GM21360 (cell line): ENCODE results near the gene CPA1.
"Not testable (repeated sequence)": the region's sequence is repeated elsewhere in the genome, so short reads cannot be mapped to it uniquely, and the experiment has no call there.

Source experiments
- ATAC-seq: cut with Tn5 transposase; IDR thresholded peaks from one replicate; pipeline ENCODE4 v1.9.1; 2021; ENCODE audit warnings: mild to moderate bottlenecking, moderate library complexity; ENCODE audit not compliant: unreplicated experiment

CPA1 gene

DNA sequence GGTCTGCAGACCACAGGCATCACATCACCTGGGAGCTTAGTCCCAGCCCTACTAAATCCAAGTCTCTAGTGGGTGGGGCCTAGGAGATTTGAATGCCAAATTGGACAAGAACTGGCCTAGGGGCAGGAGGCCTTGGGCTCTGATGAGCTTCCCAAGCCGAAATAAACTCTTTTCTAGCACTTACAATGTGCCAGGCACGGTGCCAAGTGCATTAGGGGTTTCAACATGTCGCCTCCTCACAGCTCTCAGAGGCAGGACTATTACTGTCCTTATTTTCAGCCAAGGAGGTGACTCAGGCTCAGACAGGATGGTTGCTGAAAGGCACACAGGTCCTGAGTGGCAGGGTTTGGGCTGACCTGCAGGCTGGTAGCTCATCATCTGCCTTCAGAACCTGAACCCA, 9.2 kb upstream of the CPA1 start:
- no peak for ATAC-seq

DNA sequence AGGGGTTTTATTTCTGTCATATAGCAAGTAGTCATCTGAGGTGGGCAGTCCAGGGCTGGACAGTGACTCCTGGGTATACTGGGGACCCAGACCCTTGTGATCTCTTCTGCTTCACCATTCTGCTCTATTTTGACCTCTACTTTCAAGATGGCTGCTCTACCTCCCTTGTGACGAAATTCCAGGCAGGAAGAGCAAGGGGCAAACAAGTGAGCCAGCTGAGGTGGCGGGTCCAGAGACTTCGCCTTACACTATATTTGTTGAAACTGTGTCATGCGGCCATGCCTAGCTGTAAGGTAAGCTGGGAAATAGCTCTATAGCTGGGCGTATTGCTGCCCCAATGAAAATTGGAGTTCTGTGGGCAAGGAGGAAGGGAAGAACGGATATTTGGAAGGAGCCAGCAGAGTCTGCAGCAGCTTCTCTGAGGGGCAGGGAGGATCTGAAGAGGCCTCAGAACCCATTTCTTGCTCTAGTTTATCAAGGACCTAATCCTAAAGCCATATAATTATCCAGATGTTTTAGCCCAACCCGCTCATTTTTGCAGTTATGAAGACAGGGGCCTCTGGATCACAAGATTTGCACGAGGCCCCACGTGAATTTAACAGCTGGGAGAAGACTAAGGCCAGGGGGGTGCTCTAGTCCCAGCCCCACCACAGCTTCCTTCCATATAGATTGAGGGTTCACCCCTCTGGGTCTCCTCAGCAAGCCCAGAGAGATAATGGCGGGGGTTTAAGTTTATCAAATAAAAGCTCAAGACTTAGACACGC, 7.7 kb upstream of the CPA1 start:
- no peak for ATAC-seq

DNA sequence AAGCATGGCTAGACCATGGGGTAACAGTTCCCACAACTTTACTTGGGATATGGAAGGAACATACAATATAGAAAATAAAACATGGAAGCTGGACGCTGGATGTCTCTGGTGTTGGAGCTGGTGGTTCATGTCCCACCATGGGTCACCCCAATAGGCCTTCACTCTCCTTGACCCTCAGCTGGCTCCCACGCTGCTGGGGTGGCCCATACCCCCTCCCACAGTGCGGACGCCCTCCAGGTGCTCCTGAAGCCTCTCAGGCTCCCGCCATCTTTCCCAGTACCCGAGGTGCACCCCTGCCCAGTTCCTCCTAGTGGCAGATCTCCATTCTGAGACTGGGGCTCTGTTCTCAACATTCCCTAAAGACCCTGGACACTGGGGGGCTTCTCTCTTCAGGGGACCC, 5.8 kb upstream of the CPA1 start:
- no peak for ATAC-seq

DNA sequence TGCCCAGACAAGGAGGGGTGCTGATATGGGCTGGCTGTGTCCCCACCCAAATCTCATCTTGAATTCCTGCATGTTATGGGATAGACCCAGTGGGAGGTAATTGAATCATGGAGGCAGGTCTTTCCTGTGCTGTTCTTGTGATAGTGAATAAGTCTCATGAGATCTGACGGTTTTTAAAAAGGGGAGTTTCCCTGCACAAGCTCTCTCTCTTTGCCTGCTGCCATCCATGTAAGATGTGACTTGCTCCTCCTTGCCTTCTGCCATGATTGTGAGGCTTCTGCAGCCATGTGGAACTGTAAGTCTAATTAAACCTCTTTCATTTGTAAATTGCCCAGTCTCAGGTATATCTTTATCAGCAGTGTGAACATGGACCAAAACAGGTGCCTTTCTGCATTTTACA, 3.8 kb upstream of the CPA1 start:
- ATAC-seq, result not testable (repeated sequence)

DNA sequence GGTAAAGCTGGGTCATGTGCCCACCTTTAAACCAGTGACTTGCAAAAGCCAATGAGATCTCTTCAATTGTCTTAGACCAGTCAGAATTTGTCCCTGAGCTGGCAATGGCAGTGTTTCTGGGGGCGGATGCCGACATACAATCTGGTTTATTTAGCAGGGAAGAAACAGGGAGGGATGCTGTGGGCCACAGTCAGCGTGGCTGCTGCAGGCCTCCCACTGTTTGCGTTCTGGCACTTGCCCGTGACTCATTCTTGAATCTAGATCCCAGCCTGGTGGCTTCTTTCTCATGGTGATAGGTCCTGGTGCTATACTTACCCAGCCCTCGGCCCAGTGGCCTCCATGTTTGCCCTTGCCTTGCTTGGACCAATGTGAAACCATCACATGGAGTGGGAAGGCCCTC, 3.1 kb upstream of the CPA1 start:
- no peak for ATAC-seq

DNA sequence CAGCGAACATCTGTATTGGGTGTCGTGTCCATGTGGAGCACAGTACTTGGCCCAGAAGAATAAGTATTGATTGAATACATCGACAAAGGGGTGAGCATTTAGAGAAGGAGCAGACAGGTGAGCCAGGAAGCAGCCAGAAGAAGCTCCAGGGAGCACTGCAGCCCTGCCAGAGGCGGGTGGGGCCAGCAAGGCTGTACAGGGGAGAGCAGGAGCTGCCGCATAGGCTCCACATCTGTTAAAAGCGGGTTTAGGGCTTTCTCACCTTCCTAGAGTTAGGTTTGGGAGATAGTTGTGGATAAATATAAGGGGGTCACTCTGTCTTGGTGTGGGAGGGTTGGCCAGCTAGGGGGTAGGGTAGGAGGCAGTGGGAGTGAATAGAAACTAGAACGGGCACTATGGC, 1.3 kb upstream of the CPA1 start:
- no peak for ATAC-seq

DNA sequence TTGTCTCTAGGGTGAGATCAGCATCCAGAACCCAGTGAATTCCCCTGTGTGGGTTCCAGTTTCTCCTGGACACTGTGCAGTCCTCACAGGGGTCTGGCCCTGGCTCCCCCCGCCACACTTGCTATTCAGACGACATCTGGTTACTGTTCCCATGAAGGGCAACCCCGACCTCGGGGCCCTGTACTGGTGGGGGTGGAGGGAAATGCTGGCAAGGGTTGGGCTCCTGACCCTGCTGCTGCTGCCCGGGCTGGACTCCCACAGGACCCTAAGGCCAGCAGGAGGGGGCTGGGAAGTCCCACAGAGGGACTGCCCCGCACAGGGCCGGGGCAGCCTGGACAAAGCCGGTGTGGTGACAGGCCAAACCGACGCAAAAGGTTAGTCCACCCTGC, 768 bp upstream of the CPA1 start:
- no peak for ATAC-seq

DNA sequence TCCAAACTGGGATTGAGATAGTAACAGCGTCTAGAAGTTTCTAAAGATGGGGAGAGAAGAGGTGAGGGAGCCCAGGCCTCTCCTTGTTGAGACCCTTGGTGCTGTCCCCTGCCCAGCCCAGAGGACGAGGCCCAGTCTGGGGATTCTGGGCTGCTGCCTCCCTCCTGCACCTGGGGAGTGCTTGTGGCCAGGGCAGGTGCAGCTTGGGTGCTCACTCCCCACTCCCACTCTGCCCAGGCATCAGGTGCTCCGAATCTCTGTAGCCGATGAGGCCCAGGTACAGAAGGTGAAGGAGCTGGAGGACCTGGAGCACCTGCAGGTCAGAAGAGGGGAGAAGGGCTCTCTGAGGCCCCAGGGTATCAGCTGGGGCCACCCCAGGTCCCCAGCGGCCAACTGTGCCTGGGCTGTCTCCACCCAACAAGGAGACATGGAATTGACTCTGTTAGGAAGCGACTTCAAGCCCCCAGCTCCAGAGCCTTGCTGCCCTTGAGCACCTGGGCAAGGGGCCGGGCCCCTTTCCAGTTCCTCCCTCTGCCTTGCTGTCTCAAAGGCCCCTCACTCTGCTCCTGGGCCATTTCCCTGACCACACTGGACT, 664 bp downstream of the CPA1 start:
- ATAC-seq, result no peak

DNA sequence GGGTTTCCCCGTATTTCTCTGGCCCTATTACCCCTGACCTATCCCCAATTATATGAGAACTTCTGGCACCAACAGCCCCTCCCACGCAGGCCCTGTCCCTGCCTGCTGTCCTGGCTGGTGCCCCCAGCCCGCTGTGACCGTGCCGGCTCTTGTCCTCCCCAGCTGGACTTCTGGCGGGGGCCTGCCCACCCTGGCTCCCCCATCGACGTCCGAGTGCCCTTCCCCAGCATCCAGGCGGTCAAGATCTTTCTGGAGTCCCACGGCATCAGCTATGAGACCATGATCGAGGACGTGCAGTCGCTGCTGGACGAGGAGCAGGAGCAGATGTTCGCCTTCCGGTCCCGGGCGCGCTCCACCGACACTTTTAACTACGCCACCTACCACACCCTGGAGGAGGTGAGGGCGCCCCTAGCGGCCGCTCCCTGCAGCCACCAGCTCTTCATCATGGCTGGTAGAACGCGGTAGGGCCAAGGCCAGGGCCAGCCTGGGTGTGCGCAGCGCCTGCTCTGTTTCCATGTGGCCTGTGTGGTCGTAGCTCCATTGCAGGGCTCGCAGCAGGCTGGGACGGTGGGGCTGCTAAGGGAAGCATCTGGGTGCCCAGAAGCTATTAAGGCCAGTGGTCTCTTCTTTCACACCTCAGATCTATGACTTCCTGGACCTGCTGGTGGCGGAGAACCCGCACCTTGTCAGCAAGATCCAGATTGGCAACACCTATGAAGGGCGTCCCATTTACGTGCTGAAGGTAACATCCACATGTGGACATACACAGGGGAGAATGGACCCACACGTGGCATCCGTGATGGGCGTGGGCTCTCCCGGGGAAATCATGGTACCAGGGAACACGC, 1.4 kb downstream of the CPA1 start:
- no peak for ATAC-seq

DNA sequence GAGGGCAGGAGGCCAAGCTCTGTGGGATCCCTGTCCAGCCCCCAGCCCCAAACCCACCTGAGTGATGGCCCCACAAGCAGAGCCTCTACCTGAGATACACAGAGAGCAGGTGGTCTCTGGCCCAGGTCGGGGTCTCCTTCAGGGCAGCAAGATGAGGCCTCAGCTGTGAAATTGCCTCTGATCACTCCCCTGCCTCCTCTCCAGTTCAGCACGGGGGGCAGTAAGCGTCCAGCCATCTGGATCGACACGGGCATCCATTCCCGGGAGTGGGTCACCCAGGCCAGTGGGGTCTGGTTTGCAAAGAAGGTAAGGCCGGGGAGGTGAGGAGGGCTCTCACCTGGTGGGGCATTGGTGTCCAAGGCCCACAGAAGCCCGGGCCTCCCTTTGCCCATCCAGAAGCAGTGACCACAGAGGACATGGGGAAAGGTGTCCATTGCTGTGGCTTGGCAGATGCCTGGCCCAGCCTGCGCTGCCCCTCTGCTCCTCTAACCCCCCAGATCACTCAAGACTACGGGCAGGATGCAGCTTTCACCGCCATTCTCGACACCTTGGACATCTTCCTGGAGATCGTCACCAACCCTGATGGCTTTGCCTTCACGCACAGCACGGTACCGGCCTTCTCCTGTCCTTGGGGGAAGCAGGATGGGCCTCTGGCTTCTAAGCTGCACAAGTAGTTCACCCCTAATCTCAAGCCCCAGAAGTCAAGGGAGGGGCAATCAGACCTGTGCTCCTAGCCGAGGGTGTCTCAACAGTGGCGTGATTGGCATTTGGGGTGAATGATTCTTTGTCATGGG, 3.1 kb downstream of the CPA1 start:
- no peak for ATAC-seq

DNA sequence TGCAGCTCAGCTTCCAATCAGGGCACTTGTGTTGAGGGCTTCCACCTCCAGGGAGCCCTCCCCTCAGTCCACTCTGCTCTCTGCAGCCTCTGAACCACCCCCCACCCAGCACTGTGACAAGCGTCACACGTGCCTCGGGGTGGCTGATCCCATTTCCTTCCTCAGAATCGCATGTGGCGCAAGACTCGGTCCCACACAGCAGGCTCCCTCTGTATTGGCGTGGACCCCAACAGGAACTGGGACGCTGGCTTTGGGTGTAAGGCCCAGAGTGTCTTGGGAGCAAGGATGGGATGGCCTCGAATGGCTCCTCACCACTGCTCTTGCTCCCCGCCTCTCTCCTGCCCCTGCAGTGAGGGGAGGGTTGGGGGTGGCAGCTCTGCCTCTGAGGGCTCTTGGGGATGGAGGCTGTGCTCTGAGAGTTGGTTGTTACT, 4.1 kb downstream of the CPA1 start:
- no peak for ATAC-seq

DNA sequence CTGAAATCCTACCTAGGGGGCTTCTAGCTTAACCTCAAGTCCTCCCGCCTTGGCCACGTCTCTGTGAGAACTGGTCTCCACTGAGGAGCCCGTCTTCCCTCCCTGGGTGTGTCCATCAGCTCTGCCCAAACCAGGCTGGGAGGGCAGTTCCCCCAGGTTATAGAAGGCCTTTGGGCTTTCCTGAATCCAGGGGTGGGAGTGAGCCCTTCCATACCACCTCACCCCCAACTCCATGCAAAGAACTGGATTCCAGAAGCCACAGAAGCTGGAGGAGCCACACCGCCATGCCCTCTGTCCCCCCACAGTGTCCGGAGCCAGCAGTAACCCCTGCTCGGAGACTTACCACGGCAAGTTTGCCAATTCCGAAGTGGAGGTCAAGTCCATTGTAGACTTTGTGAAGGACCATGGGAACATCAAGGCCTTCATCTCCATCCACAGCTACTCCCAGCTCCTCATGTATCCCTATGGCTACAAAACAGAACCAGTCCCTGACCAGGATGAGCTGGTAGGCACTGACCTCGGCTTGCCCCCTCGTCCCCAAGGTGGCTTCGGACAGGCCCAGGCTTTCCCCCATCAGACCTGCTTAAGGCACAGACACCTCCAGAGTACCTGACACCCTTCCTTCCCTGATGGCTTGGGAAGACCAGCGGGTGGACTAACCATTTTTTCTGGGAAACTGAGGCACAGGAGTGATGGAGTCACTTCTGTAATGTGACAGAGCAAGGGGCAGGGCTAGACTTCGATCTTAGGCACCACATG, 4.7 kb downstream of the CPA1 start:
- ATAC-seq, result no peak

DNA sequence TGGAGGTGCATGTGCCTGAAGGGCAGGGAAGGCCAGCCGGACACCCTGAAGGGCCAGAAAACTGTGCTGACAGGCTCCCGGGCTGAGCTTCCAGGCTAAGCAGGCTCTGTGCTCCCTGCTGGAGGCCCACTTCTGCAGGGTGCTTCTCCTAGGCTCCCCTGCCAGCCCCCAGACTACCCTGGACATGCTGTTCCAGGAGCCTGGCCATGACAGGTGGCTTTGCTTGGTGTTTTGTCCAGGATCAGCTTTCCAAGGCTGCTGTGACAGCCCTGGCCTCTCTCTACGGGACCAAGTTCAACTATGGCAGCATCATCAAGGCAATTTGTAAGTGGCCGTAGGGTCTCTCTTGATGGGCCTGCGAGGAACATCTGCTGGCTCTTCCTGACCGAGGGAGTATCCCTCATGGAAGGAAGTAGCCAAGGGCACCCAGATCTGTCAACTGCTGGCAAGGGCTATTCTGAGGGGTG, 5.3 kb downstream of the CPA1 start:
- no peak for ATAC-seq

DNA sequence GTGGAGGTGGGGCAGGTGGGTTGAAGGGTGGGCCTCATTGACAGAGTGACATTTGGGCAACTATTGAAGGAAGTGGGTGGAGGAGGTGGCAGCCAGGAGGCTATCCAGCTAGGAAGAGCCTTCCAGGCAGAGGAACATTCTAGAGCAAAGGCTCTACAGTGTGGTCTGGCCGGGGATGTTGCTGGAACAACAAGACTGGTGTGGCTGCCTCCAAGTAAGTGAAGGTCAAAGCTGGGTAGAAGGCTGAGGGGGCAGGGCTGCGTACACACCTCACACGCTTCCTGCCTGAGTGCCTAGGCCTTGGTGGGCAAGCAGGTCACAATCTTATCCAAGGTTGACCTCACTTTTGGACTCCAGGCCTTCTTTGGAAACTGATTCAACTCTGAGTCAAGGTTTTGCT, 6.6 kb downstream of the CPA1 start:
- ATAC-seq, result no peak

DNA sequence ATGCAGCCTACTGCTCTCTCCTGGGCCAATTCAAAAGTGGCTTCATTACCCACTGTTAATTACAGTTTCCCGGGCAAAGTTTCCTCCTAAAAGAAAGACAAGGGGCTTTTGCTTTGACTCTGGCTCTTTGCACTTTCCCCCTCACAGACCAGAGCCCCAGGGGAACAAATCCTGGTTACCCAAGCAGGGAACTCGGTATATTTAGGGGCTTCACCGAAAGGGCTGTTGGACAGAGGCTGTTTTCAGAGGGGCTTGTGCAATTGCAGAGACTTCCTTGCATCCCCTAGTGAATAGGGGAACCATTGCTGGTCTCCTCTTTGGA, 7.0 kb downstream of the CPA1 start:
- no peak for ATAC-seq

DNA sequence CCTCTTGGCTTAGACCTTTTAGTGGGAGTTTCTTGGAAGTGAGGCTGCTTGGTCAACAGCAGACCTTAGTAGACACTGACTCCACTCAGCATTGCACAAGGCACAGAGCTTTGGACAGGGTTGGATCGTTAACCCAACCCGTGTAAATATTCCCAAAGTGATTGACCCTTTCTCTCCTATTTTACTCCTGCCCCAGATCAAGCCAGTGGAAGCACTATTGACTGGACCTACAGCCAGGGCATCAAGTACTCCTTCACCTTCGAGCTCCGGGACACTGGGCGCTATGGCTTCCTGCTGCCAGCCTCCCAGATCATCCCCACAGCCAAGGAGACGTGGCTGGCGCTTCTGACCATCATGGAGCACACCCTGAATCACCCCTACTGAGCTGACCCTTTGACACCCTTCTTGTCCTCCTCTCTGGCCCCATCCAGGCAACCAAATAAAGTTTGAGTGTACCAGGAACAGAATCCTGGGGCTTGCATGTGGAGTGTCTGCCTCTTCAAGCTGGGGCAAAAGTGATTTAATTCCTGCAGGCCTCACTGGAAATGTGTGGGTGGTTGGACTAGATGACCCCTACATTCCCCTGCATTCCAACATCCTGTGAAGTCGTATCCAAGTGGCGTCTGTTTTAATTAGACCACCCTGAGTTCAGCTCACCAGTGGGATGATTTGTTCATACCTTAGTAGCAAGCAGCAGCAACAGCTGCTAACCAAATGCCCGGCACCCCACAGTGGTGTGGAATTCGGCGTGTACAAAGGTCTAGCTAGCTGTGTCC, 7.5 kb downstream of the CPA1 start:
- no peak for ATAC-seq

DNA sequence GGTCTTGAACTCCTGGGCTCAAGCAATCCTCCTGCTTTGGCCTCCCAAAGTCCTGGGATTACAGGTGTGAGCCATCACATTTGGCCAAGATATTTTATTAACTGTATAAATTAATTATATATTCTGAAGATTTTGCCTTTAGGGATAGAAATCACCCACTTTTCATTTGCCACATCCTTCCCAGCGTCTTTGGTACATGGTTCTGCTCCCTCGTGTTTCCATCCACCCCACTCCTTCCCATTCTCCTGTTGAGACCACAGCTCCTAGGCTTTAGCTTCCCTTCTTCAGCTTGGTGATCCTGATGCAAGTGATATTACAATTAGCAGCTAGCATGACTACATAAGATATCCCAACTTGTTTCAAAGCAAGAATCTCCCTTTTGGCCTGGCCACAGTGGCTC, 8.4 kb downstream of the CPA1 start:
- ATAC-seq, result no peak

DNA sequence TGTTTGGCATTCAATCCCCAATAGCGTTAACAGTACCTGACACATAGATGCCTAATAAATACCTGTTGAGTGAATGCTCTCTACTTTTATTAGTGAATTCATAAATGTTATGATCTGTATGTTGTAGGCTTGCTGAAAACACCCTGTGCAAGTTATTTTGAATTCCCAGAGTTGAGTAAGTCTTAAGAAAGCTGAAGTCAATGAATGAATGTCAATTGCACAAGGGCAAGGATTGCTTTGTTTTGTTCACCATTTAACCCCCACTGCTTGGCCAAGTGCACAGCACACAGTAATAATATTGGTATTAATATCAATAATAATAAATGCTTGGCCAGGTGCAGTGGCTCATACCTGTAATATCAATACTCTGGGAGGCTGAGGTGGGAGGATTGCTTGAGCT, 10.2 kb downstream of the CPA1 start:
- ATAC-seq, result no peak

DNA sequence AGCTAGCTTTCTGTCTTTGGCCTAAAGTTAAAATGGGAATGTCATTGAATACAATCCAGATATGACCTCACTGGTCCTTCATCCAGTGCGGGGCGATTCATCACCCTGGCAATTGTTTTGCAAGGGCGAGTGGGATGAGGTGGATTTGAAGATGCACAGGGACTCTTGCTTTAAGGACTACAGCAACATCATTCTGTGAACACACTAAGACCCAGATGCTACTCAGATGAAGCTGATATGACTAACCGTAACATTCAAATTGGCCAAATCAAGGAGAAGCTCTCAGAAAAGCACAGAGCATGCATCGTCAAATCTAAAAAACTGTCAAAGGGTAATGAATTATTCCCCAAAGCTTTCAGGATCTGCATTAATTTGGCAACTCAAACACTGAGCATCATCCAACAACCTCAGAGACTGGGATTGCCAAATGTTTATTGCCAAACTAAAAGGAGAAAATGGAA, 12.8 kb downstream of the CPA1 start:
- ATAC-seq, result no peak
